ENCODE data around the gene CXCL8.

CXCL8 gene

DNA sequence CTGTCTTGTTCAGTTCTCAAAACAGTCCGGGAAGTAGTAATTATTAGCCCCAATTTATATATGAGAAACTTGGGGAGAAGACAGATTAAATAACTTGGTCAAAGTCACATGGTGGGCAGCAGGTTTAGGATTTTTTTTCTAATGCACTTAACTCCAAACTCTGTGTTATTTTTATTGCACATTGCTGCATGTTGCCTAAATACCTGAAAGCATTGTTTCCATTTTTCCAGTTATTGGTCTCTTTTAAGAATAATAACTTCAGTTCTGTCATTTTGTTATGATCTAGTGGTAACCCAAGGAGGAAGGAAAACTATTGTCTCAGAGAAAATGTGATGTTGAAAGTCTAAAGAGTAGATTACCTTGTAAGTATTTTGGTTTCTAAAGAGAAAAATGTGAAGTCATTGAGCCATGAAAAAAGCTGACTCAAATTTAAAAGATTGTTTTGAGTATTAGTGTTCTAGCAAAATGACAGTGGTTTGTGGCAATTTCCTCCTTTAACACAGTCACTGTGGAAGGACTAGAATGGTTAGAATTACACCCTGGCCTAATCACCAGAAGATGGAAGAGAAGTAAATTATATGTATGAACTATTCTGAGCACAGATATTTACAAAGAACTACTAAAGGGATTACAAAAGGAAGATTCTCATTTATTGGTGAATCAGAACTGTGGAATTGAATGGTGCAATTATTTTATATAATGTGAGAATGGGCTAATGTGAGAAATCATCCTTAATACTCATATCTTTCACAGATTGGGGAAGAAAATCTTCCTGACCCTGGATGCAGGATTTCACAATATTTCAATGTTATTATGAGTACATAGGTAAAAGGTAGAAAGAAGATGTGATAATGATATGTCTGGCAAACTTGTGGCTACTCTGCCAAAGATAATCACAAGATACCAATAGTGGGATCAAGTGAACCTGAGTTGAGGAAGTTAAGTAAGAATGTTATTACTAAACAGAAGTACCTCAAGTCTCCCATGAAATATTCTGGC is 21.7 kb upstream of the CXCL8 start:
- DNase-seq = no peak

DNA sequence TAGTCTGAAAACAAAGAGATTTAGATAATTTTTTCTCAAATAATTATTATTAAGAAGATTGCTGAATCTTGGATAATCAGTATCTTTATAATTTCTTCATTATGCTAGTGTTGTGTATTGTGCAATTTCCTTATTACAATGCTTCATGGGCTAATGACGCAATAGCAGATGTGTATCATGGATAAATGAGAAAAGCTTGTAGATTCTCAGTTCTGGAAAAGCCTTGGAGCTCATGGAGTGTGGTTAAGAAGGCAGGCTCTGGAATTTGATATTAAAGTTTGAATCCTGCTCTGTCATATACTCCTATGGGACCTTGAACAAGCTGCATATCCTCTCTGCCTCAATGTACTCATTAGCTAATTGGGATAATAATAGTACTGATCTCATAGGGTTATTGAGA is 18.9 kb upstream of the CXCL8 start:
- no peak for DNase-seq

DNA sequence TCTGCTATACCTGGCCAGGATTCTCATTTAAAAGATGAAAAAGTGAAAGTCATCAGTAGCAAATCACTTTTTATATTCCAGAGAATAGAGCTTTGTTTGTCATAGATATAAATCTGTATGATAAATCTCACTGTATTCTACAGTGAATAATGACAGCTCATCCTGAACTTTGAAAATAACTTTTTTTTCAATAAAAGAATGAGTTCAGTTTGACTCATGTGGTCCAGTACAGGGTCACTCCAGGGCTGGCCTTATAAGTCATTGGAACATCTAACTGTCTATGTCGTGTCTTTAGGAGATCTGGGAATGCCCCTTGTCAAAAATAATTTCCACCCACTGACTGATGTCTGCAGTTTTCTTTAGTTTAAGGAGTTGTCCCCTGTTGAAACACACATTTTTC is 18.5 kb upstream of the CXCL8 start:
- no peak for DNase-seq

DNA sequence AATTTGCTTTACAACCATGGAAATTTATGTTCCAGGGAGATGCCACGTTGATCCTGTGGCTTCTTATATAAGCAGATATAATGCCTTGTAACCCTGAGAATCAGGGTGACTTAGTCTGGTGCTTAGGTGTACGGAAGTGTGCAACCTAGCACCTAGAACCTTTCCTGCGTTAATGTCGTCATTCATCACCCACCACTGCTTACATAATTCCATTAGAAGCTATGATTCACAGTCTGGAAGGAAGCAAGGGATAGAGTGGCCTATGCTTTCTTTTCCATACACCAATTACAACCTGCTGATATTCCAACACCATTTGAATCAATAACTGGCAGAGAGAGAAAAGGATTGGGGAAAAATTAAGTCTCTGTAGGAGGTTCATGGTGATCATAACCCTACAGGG is 17.3 kb upstream of the CXCL8 start:
- DNase-seq = no peak

DNA sequence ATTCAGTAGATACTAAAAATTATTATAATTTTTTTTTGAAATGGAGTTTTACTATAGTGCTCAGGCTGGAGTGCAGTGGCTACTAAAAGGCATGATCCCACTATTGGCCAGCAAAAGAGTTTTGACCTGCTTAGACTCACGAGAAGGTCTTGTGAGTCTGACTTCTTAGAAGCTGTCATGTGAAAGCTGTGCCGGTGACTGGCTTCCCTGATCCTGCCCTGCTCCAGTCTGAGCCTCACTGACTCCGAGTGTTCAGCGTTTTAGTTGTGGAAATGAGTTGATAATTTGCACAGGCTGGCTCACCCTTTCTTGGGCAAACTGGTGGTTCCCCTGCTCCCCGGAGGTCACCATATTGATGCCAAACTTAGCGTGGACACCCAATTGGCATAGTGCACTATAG is 16.4 kb upstream of the CXCL8 start:
- no peak for DNase-seq

DNA sequence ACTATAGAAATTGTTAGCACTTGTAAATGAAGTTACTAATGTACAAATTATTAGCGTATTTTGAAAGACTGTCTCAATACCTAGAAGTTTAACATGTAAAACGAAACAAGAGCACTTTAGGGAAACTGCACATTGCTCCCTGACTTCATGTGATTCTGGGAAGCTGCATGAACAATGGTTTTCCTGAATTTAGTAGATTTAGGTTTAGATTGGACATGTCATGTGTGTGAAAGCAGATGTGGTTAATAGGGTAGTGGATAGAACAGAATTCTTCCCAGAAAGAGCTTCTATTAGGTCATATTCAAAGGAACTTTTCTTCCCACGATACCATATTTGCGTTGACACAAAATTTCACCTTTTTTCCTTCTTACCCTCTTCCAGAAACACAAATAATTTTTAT is 14.9 kb upstream of the CXCL8 start:
- DNase-seq = no peak

DNA sequence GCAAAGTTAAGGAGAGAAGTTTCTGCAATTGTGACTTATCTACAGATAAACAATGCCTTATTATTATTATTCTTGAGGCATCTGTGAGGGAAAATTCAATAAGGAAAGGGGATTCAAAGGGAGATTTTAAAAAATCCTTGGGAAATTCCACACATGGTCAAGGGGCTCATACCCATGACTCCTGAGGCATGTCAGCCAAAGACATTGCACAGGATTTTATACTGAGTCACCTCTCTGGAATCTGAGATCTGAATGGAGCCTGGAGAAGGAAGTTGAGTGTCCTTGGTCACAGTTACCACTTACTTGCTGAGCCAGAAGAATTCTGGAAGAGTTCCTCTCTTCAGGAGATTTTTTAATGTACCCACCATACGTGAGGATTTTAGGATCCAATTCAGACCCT is 14.4 kb upstream of the CXCL8 start:
- DNase-seq = no peak

DNA sequence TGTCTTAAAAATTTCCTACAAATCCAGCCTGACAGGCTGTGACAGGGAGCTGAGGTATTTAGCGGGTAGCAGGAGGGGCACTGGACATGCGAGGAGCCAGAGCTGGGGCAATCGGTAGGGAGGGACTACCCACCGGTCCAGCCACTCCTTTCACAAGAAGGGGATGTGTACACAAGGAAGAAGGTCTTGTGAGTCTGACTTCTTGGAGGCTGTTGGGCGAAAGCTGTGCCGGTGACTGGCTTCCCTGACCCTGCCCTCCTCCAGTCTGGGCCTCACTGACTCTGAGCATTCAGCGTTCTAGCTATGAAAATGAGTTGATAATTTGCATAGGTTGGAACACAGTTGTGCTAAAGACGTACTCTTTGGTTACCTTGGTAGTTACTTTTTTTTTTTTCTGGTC is 12.7 kb upstream of the CXCL8 start:
- no peak for DNase-seq

DNA sequence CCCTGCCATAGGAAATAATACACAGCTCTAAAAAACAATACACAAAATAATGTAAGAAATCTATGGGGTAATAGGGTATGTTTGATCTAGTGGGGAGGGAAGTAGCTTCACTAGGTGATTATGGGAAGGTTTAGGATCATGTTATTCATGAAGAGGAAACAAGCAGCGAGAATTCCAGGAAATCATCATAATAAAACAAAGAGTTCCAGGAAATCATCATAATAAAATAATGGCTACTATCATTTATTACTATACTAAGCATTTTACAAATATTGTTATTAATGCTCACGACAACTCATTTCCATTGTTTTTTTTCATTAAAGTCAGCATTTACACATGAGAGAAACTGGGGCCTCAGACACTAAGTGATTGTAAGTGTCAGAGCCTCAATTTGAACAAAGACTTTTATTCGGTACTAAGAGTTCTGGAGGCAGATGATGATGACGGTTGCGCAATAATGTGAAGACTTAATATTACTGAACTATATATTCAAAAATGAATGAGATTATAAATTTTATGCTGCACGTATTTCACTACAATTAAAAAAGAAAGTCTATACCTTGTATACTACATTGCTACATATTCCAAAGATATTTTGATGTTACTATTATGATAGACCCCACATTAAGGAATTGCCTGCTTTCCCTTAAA is 12.2 kb upstream of the CXCL8 start:
- DNase-seq = no peak

DNA sequence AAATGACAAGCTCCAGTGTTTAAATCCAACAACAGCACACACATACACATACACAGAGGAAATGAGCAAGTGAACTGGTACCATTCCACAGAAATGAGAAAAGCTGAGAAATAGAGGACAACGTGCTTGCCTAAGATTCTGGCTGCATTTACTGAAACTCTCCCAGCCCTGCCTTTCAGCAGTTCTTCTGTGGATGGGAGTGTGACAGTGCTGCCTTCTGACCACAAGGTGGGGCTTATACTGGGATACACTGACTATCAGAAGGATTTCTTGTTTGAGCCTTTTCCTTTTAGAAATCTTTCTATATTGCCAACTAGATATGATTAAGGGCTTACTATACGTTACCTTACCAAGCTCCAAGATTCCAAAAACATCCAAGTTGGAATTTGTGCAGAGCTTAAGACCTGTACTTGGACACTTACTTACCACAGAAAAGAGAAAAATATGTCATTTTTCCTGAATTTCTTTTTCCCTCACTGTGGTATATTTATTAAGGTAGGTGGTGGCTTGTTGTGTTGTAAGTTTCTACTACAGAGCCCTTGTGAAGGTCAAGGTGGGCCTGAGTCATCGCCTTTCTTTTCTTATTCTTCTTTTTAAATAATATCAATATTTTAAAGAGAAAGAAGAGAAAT is 10.7 kb upstream of the CXCL8 start:
- peak; percentile 66 for DNase-seq

DNA sequence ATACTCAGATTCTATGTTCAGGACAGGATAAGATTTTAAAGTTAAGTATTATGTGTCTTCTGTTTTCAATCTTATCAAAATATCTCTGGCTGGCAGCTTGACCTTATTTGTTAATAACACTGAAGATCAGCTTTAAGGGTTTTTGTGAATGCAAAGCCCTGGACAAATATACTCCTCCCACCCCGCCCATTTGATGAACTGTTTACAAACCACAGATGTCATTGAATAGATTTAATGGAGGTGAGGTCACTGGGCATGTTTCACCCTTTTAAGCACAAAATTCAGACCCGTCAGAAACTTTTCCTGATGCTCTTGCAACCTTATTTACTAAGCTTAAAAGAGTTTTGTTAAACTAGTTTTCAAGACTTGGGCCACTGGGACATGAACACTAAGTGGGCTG is 10.1 kb upstream of the CXCL8 start:
- DNase-seq = no peak

DNA sequence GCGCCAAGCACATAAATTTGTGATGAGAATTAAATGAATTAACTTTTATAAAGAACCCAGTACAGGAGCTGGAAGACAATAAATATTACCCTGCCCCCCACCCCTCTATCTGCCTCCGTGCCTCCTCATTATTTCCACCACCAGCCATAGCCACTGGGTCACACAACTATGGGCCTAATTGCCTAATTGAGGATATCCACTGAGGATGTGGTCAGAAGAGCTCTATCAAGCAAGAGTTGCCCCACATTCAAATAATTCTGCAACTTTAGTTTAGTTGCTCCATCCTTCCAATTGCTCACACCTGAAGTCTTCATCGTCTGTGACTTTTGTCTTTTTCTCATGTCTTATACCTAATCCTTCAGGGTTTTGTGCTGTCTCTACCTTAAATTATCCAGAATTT is 9.5 kb upstream of the CXCL8 start:
- DNase-seq = no peak

DNA sequence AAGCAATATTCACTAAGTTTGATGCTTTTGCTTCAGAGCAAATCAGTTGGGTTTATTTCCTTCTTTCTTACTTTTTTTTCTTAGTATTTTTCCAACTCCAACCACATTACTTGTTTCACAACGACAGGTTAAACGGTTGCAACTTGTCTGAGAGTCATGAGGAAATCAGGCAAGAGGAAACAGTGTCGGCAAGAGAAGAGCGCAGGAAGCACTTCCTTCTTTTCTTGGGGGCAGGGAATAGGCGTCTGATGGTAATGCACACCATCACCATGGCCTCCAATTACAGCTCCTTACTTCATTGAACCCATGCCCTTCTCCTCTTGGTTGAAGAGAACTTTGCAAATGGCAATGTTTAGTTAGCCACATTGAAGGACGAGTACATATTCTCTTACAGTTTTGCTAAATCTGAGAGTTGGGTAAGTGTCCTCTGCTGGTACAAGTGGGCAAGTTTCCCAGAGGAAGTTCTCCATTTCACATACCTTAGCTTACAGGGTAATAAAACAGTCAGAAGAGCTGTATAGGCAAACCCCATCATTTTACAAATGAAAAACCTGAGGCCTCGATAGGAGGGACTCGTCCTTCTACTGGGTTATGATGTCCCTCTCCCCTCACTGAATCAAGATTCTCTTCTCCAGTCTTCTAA is 8.3 kb upstream of the CXCL8 start:
- no peak for DNase-seq

DNA sequence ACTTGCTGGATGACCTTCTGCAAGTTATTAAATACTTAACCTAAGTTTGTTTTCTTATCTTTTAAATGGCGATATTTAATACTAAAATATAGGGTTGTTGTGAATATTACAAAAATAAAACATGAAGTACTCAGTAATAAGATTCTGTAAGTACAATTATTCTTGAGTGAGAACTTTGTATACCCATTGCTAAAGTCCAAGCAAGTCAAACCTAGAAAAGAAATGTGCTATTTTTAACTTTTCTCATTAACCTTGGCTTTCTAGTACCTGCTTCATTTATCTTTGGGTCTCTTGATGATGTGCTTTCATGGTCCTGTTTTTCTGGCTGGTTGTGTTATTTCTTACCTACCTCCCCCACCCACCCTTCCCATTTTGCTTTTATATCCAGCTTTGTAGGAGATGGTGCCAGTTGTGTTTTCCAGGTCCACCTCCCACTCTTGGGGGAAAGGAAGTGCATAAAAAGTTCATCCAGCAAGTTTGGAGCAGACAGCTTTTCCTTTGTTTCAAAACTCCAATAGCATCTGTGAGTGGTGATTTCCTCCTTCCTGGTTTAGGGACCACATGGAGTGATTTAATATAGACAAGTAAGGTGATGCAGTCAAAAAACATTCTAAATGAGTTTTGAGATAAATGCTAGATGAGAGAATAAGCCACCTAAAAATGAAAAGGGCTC is 7.5 kb upstream of the CXCL8 start:
- no peak for DNase-seq

DNA sequence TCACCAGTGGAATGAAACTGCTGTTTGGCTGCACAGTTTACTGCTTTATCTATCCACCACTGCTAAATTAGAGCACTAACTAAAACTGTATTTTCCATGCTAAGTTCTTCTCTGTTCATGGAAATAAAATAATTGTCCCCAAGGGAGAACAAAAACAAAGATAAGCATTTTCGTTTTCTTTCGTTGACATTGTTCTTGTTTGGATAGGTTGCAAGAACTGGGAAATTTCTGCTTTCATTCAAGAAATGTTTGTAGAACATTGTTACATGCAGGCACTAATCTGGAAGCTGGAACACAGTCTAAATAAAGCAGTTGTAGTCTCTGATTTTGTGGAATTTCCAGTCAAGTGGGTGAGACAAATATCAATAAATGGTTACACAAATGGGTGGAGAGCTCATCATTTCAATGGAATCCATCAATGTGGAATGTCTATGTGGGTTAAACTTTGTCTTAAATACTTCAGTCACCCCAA is 5.8 kb upstream of the CXCL8 start:
- no peak for DNase-seq

DNA sequence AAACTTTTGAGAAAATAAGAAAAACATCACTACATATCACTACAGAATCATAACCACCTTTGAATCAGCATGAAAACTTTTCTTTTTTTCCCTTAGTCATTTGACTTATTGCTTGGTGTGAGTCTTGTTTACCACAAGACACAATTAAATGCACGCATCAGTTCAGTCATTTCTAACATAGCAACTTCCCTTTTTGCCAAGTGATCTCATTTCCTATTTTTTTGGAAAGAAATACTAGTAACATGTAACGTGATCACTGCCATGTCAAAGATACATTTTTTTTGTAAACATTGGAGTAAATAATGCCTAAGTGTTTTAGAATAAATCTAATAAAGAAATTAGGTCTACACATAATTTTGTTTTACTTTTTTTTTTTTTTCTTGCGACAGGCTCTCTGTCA is 5.1 kb upstream of the CXCL8 start:
- DNase-seq = no peak

DNA sequence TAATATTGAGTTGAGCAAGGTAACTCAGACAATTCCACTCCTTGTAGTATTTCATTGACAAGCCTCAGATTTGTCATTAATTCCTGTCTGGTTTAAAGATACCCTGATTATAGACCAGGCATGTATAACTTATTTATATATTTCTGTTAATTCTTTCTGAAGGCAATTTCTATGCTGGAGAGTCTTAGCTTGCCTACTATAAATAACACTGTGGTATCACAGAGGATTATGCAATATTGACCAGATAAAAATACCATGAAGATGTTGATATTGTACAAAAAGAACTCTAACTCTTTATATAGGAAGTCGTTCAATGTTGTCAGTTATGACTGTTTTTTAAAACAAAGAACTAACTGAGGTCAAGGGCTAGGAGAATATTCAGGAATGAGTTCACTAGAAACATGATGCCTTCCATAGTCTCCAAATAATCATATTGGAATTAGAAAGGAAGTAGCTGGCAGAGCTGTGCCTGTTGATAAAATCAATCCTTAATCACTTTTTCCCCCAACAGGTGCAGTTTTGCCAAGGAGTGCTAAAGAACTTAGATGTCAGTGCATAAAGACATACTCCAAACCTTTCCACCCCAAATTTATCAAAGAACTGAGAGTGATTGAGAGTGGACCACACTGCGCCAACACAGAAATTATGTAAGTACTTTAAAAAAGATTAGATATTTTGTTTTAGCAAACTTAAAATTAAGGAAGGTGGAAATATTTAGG is 821 bp downstream of the CXCL8 start:
- DNase-seq = no peak

DNA sequence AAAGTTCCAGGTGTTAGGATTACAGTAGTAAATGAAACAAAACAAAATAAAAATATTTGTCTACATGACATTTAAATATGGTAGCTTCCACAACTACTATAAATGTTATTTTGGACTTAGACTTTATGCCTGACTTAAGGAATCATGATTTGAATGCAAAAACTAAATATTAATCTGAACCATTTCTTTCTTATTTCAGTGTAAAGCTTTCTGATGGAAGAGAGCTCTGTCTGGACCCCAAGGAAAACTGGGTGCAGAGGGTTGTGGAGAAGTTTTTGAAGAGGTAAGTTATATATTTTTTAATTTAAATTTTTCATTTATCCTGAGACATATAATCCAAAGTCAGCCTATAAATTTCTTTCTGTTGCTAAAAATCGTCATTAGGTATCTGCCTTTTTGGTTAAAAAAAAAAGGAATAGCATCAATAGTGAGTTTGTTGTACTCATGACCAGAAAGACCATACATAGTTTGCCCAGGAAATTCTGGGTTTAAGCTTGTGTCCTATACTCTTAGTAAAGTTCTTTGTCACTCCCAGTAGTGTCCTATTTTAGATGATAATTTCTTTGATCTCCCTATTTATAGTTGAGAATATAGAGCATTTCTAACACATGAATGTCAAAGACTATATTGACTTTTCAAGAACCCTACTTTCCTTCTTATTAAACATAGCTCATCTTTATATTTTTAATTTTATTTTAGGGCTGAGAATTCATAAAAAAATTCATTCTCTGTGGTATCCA is 1.6 kb downstream of the CXCL8 start:
- DNase-seq = no peak

DNA sequence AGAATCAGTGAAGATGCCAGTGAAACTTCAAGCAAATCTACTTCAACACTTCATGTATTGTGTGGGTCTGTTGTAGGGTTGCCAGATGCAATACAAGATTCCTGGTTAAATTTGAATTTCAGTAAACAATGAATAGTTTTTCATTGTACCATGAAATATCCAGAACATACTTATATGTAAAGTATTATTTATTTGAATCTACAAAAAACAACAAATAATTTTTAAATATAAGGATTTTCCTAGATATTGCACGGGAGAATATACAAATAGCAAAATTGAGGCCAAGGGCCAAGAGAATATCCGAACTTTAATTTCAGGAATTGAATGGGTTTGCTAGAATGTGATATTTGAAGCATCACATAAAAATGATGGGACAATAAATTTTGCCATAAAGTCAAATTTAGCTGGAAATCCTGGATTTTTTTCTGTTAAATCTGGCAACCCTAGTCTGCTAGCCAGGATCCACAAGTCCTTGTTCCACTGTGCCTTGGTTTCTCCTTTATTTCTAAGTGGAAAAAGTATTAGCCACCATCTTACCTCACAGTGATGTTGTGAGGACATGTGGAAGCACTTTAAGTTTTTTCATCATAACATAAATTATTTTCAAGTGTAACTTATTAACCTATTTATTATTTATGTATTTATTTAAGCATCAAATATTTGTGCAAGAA is 2.3 kb downstream of the CXCL8 start:
- no peak for DNase-seq

DNA sequence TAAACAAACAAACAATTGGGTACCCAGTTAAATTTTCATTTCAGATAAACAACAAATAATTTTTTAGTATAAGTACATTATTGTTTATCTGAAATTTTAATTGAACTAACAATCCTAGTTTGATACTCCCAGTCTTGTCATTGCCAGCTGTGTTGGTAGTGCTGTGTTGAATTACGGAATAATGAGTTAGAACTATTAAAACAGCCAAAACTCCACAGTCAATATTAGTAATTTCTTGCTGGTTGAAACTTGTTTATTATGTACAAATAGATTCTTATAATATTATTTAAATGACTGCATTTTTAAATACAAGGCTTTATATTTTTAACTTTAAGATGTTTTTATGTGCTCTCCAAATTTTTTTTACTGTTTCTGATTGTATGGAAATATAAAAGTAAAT is 2.9 kb downstream of the CXCL8 start:
- no peak for DNase-seq

DNA sequence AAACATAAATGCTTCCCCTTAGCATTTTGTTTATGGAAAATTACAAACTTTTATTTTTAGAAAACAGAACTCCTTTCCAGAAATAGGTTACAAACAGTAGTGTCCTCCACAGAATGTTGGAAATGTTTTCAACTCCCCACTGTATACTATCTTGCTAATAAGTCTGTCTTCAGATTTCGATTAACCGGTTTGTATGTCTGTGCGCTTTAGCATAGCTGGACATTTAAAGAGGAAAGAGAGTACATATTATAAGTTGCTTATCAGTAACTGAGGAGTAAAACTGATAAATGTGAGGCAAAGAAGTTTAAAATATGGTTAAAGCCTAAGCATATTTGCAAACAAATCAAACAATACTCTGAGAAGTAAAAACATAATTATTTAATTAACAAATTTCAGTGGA is 3.4 kb downstream of the CXCL8 start:
- no peak for DNase-seq
